Stomach (tissue), 4 donors: ENCODE data around the gene ATP8A1.

ENCODE experiments used
- EP300 ChIP-seq: sonication (generic); formaldehyde crosslinking; IDR thresholded peaks from one replicate; pipeline ENCODE4 v1.6.1; 2017; ENCODE audit warnings: antibody characterized with exemption
- POLR2AphosphoS5 ChIP-seq, 3 donors: sonication (generic); formaldehyde crosslinking; IDR thresholded peaks; one replicate each; pipeline ENCODE4 v1.6.1; 2016; ENCODE audit warnings: antibody characterized with exemption in 3 of 3
- TF ChIP-seq, protein P1 (sequence below), 7 experiments: fragments of 450-650 bp in 4 of 7; fragments of 200-600 bp in 3 of 7; sonication (generic) in 3 of 7; IDR thresholded peaks; one replicate each; pipeline ENCODE4 v1.5.1; 2016 to 2019; ENCODE audit warnings: antibody characterized with exemption in 7 of 7, control low read depth in 2 of 7, mild to moderate bottlenecking in 1 of 7

DNA sequence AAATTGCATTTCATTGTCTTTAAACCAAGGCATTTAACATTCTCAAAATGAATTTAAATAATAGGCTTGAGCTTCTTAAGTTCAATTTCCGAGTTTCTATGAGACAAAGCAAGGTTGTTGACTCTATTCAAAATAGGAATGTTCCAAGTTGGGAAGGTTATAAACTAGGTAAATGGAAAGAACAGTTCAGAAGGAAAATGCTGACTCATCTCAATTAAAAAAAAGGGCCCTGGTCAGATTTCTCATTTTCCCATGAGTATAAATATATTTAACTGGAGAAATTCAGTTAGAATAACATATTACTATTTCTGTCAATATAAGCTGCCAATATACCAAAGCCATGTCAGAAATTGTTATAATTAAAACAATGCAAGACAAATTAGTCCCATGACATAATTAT lies 113.8 kb downstream of the ATP8A1 start:
- TF ChIP-seq, protein P1, sequence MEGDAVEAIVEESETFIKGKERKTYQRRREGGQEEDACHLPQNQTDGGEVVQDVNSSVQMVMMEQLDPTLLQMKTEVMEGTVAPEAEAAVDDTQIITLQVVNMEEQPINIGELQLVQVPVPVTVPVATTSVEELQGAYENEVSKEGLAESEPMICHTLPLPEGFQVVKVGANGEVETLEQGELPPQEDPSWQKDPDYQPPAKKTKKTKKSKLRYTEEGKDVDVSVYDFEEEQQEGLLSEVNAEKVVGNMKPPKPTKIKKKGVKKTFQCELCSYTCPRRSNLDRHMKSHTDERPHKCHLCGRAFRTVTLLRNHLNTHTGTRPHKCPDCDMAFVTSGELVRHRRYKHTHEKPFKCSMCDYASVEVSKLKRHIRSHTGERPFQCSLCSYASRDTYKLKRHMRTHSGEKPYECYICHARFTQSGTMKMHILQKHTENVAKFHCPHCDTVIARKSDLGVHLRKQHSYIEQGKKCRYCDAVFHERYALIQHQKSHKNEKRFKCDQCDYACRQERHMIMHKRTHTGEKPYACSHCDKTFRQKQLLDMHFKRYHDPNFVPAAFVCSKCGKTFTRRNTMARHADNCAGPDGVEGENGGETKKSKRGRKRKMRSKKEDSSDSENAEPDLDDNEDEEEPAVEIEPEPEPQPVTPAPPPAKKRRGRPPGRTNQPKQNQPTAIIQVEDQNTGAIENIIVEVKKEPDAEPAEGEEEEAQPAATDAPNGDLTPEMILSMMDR (IDR thresholded peaks at IDR 0.05): no peak
- TF ChIP-seq EP300: no peak
- TF ChIP-seq POLR2AphosphoS5 (IDR thresholded peaks at IDR 0.05): no peak
